GM12874 (cell line): ENCODE measurements around the gene AXIN1.

Source experiments
- TF ChIP-seq, protein P1 (sequence below): IDR thresholded peaks from 2 replicates; pipeline ENCODE4 v1.5.1; 2011; ENCODE audit warnings: low read depth, mild to moderate bottlenecking, control low read depth, low read length, moderate library complexity; ENCODE audit not compliant: insufficient read depth

Gene AXIN1

DNA sequence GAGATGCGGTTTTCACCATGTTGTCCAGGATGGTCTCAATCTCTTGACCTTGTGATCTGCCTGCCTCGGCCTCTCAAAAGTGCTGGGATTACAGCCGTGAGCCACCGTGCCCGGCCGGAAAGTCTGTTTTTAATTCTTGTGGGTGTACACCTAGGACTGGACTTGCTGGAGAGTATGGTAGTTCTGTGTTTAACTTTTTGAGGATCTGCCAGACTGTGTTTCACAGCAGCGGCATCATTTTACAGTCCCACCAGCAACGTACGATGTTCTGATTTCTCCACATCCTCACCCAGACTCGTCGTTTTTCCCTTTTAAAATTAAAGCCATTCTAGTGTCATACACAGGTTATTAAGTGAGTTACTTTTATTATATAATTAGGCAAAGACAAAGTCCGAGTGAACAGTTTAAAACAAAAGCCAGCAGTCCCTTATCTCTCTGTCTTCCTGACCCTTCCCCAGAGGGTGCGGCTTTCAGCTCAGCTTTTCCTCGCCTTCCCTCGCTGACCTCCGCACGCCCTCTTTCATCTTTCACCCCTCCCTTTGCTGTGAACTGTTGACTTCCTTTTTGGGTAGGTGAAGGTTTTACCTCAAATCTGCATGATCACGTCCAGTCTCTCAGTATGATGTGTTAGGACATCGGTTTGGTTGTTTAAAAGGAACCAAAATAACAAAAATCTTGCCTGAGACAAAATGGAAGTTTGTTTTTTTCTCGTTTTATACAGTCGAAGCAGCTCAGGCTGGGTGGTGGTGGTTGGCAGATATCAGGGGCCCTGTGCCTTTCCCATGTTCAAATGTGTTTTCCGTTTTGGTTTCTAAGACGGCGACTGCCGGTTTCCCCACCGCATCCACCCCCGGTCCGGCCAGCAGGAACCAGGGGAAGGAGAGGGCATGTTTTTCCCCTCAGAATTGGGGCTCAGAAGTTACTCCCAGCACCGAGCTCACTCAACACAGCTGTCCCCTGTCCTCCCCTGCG, 99.9 kb downstream of the AXIN1 start:
- TF ChIP-seq, protein P1, sequence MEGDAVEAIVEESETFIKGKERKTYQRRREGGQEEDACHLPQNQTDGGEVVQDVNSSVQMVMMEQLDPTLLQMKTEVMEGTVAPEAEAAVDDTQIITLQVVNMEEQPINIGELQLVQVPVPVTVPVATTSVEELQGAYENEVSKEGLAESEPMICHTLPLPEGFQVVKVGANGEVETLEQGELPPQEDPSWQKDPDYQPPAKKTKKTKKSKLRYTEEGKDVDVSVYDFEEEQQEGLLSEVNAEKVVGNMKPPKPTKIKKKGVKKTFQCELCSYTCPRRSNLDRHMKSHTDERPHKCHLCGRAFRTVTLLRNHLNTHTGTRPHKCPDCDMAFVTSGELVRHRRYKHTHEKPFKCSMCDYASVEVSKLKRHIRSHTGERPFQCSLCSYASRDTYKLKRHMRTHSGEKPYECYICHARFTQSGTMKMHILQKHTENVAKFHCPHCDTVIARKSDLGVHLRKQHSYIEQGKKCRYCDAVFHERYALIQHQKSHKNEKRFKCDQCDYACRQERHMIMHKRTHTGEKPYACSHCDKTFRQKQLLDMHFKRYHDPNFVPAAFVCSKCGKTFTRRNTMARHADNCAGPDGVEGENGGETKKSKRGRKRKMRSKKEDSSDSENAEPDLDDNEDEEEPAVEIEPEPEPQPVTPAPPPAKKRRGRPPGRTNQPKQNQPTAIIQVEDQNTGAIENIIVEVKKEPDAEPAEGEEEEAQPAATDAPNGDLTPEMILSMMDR: no peak

DNA sequence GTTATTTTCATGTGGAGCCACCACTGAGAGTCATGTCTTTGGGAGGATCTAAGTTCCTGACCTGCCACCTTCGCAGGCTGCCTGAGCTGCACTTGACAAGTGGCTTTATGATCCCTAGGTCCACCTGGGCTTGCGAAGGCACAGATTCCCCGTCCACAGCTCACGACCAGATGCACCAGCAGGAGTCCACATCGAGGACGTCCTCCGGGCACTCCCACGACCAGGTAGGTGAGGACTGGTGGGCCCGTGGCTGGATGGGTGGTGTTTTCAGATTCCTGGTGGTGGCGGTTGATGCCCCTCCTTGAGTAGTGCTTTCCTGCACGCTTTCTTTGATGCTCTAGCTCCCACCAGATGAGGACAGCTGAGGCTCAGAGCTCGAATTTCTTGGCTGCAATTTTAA, 103.1 kb downstream of the AXIN1 start:
- TF ChIP-seq, protein P1: no peak

DNA sequence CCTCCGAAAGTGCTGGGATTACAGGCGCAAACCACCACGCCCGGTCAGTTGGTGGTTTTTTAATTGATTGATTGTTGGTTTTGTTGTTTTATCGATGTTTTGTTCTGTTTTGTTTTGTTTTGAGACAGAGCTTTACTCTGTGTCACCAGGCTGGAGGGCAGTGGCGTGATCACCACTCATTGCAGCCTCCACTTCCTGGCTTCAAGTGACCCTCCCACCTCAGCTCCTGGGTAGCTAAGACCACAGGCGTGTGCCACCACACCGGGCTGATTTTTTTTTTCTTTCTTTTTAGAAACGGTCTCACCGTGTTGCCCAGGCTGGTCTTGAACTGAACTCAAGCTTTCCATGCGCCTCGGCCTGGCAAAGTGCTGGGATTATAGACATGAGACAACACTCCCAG, 105.5 kb downstream of the AXIN1 start:
- TF ChIP-seq, protein P1: no peak

DNA sequence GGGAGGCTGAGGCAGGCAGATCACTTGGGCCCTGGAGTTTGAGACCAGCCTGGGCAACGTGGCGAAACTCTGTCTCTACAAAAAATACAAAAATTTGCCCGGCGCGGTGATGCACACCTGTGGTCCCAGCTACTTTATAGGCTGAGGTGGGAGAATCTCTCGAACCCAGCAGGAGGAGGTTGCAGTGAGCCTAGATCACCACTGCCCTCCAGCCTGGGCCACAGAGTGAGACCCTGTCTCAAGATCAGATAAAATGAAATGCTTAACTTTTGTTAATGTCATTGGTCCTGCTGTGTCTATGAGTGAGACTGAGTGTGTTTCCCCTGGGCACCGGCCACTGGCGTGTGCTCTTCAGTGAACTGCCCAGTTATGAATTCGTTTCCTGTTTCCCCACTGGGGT, 107.4 kb downstream of the AXIN1 start:
- TF ChIP-seq, protein P1: no peak

DNA sequence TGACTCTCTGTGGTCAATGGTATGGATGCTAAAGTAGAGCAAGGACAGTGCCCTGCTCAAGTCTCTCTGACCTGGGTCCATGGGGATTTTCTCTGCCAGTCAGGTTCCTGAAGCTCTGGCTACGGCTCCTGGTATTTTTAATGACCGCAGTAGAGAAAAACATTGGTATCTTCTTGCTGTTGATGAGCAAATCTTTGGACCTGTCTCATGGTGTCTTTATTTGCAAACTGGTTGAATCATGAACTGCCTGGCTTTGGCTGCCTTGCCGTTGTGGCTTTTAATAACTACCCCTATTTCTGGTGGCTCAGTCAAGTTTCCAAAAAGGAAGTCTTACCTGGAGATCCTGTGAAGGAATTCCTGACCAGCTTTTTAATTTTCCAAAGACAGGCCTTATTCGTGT, 109.2 kb downstream of the AXIN1 start:
- TF ChIP-seq, protein P1: no peak

DNA sequence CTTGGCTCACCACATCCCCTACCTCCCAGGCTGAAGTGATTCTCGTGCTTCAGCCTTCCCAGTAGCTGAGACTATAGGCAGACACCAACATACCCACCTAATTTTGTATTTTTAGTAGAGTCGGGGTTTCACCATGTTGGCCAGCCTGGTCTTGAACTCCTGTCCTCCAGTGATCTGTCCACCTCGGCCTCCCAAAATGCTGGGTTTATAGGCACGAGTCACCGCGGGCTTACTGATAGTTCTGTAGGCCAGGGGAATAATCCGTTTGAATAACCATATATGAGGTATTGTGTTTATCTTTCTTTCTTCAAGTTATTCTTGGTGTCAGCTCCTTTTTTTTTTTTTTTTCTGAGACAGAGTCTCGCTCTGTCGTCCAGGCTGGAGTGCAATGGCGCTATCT, 110.2 kb downstream of the AXIN1 start:
- TF ChIP-seq, protein P1: no peak

DNA sequence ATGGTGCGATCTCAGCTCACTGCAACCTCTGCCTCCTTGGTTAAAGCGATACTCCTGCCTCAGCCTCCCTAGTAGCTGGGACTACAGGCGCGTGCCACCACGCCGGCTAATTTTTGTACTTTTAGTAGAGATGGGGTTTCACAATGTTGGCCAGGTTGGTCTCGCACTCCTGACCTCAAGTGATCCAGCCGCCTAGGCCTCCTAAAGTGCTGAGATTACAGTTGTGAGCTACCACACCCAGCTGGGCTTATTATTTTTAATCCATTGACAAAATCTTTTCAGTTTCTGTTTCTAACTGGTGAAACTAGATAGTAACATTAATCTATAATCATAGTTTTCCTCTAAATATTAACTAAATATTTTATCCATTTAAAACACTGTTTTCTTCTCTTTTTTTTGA, 112.0 kb downstream of the AXIN1 start:
- TF ChIP-seq, protein P1: no peak
